Keratinocyte (primary cell): Measurements from ENCODE around the gene ZNF451. TPM values are rescaled to one million over a fixed set of nuclear protein-coding genes. Genes with fewer than 3 reads are reported as not detected.

Experiments
- DNase-seq: peaks from one replicate; pipeline ENCODE4 v3.0.0-alpha.2; 2011; ENCODE audit warnings: low read depth, missing footprints, low spot score
- FAIRE-seq: peaks from 2 replicates; lab custom pipeline; 2011; peaks lifted over from hg19 to GRCh38; lab: Jason Lieb, UNC
- H2AFZ ChIP-seq: 2 replicates; pipeline ENCODE4 v1.6.0; 2012; ENCODE audit warnings: low read length, control low read depth, inconsistent platforms; ENCODE audit not compliant: control insufficient read depth
- H3K27ac ChIP-seq: 2 replicates; pipeline ENCODE4 v1.5.1; 2011; ENCODE audit warnings: low read length; ENCODE audit not compliant: control insufficient read depth, insufficient read depth
- H3K27me3 ChIP-seq: 3 replicates; pipeline ENCODE4 v1.6.0; 2011; ENCODE audit warnings: low read length; ENCODE audit not compliant: control insufficient read depth, insufficient read depth; ENCODE audit errors: extremely low read depth
- H3K36me3 ChIP-seq, 2 experiments: 2 replicates in 1 of 2; 3 replicates in 1 of 2; pipeline ENCODE4 v1.5.1; 2011; ENCODE audit warnings: low read length in 2 of 2, mild to moderate bottlenecking in 1 of 2; ENCODE audit not compliant: control insufficient read depth in 2 of 2, insufficient read depth in 2 of 2; ENCODE audit errors: extremely low read depth in 1 of 2
- H3K4me1 ChIP-seq: 3 replicates; pipeline ENCODE4 v1.5.1; 2011; ENCODE audit warnings: low read length; ENCODE audit not compliant: control insufficient read depth, insufficient read depth; ENCODE audit errors: extremely low read depth
- H3K4me2 ChIP-seq: 3 replicates; pipeline ENCODE4 v1.6.0; 2011; ENCODE audit warnings: low read depth, low read length; ENCODE audit not compliant: control insufficient read depth, insufficient read depth; ENCODE audit errors: extremely low read depth
- H3K4me3 ChIP-seq, 3 experiments: fragments of 200-600 bp in 1 of 3; sonication (generic) in 1 of 3; 2 replicates in 2 of 3; 3 replicates in 1 of 3; pipeline ENCODE4 v1.5.1; 2011 to 2016; ENCODE audit warnings: low read length in 3 of 3, mild to moderate bottlenecking in 3 of 3, control low read depth in 2 of 3, inconsistent platforms in 1 of 3, low read depth in 1 of 3, mixed read lengths in 1 of 3, mixed run types in 1 of 3, moderate library complexity in 1 of 3; ENCODE audit not compliant: control insufficient read depth in 2 of 3, insufficient read depth in 2 of 3; ENCODE audit errors: extremely low read depth in 1 of 3
- H3K79me2 ChIP-seq: 2 replicates; pipeline ENCODE4 v1.6.0; 2012; ENCODE audit warnings: low read length; ENCODE audit not compliant: control insufficient read depth, insufficient read depth
- H3K9ac ChIP-seq: 3 replicates; pipeline ENCODE4 v1.6.0; 2011; ENCODE audit warnings: low read length; ENCODE audit not compliant: control insufficient read depth, insufficient read depth; ENCODE audit errors: extremely low read depth
- H3K9me1 ChIP-seq: 3 replicates; pipeline ENCODE4 v1.6.0; 2011; ENCODE audit warnings: low read length; ENCODE audit not compliant: control insufficient read depth, insufficient read depth; ENCODE audit errors: extremely low read depth
- H3K9me3 ChIP-seq: 2 replicates; pipeline ENCODE4 v1.5.1; 2012; ENCODE audit warnings: low read depth, low read length; ENCODE audit not compliant: control insufficient read depth
- H4K20me1 ChIP-seq: 3 replicates; pipeline ENCODE4 v1.6.0; 2011; ENCODE audit warnings: low read length; ENCODE audit not compliant: control insufficient read depth, insufficient read depth; ENCODE audit errors: extremely low read depth
- EZH2 ChIP-seq: IDR thresholded peaks from one replicate; pipeline ENCODE4 v1.6.1; 2012; ENCODE audit warnings: inconsistent platforms, mild to moderate bottlenecking, low read length, moderate library complexity
- dilution Hi-C: fragments of 300-500 bp; cut with MboI; formaldehyde crosslinking; loops from one replicate; pipeline ENCODE4 v1.7.0; 2020; ENCODE audit warnings: low sequenced_read_pairs; ENCODE audit not compliant: extremely low pct_ligation_motif_present
- polyA plus RNA-seq, 5 experiments: library from polyadenylated mRNA; depleted of rRNA in 3 of 5; stranded (reverse) in 3 of 5; stranded (forward) in 1 of 5; unstranded in 1 of 5; fragments of >200 nt; gene quantifications; 1 replicate in 1 of 5; 2 replicates in 3 of 5; 3 replicates in 1 of 5; pipeline versions ENCODE4 v1.2.1 to v1.2.3, GENCODE V29; 2011 to 2012; ENCODE audit warnings: missing spikeins in 2 of 5, low read depth in 1 of 5, low replicate concordance in 1 of 5
- TF ChIP-seq, protein P1 (sequence below), 3 experiments: IDR thresholded peaks in 1 of 3; conservative IDR thresholded peaks in 1 of 3; optimal IDR thresholded peaks in 1 of 3; 2 replicates in 2 of 3; 3 replicates in 1 of 3; pipeline versions ENCODE3 to v1.5.1; 2011; ENCODE audit warnings: low read length in 3 of 3, mild to moderate bottlenecking in 3 of 3, moderate library complexity in 2 of 3, control low read depth in 1 of 3, inconsistent platforms in 1 of 3; ENCODE audit not compliant: insufficient read depth in 2 of 3; ENCODE audit errors: extremely low read depth in 1 of 3

Gene ZNF451
- polyA plus RNA-seq, 1 donor (not counting 4 experiments of a cell fraction or from before 2014, with no cell fraction given): 32.1 TPM

DNA sequence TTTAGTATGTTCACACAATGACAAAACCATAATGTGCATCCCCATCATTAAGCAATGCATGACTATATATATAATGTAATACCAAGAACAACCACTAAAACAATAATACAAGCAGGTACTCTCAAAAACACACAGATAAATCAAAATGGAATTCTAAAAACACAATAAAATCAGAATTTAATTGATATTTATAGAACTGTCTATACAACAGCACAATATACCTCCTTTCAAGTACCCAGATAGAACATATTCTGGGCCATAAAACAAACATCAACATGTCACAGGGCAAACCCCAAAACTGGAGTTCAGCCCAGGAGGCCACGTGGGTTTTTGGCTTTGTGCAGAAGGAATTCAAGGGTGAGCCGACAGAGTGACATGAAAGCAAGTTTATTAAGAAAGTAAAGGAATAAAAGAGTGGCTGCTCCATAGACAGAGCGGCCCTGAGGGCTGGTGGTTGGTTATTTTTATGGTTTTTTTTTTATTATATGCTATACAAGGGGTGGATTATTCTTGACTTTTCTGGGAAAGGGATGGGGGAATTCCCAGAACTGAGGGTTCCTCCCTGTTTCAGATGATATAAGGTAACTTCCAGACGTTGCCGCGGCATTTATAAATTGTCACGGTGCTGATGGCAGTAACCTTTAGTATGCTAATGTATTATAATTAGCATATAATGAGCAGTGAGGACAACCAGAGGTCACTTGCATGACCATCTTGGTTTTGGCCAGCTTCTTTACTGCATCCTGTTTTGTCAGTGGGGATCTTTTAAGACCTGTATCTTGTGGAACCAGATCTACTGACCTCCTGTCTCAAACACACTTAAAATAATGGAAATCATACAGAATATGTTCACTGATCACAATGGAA lies 126.5 kb downstream of the ZNF451 start:
- FAIRE-seq (no peak), DNase-seq (no peak)
- Histone ChIP-seq H2AFZ (peak overlapping the region; percentile 42), H3K79me2 (peaks cover 82% of the 10 kb centered on the region), H3K27me3 (no peaks in the 10 kb centered on the region), H3K9me3 (no peaks in the 10 kb centered on the region), H3K4me2 (peak overlapping the region; percentile 57), H3K4me3 (peak overlapping the region in 2 of 3 experiments; percentile 1 to 38), H3K27ac (peak overlapping the region; percentile 3), H3K9ac (no peak overlapping the region), H4K20me1 (no peaks in the 10 kb centered on the region), H3K36me3 (no peaks in the 10 kb centered on the region), H3K9me1 (no peaks in the 10 kb centered on the region), H3K4me1 (peaks cover 20% of the 10 kb centered on the region)
- no peak for TF ChIP-seq EZH2
- TF ChIP-seq, protein P1, sequence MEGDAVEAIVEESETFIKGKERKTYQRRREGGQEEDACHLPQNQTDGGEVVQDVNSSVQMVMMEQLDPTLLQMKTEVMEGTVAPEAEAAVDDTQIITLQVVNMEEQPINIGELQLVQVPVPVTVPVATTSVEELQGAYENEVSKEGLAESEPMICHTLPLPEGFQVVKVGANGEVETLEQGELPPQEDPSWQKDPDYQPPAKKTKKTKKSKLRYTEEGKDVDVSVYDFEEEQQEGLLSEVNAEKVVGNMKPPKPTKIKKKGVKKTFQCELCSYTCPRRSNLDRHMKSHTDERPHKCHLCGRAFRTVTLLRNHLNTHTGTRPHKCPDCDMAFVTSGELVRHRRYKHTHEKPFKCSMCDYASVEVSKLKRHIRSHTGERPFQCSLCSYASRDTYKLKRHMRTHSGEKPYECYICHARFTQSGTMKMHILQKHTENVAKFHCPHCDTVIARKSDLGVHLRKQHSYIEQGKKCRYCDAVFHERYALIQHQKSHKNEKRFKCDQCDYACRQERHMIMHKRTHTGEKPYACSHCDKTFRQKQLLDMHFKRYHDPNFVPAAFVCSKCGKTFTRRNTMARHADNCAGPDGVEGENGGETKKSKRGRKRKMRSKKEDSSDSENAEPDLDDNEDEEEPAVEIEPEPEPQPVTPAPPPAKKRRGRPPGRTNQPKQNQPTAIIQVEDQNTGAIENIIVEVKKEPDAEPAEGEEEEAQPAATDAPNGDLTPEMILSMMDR (optimal IDR thresholded peaks at IDR 0.05 in 1 of 3, IDR thresholded peaks at IDR 0.05 in 1 of 3, conservative IDR thresholded peaks at IDR 0.05 in 1 of 3; ENCODE audit: extremely low read depth in 1 of 3, insufficient read depth in 2 of 3, low read length in 3 of 3): no peak
- dilution Hi-C loops: no loop called here

DNA sequence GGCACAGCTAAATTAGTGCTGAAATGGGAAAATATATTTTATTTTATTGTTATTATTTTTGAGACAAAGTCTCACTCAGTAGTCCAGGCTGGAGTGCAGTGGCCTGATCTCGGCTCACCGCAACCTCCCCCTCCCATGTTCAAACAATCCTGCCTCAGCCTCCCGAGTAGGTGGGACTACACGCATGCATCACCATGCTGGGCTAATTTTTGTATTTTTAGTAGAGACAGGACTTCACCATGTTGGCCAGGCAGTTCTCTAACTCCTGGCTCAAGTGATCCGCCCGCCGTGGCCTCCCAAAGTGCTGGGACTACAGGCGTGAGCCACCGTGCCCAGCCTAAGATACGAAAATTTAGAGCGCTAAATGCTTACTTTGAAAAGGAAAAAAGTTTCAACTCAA lies 127.3 kb downstream of the ZNF451 start:
- Histone ChIP-seq H3K9ac (no peak overlapping the region), H3K27ac (no peak overlapping the region), H3K4me2 (peak overlapping the region; percentile 57), H3K4me1 (peaks cover 20% of the 10 kb centered on the region), H3K9me3 (no peaks in the 10 kb centered on the region), H3K9me1 (no peaks in the 10 kb centered on the region), H3K4me3 (no peak overlapping the region), H4K20me1 (no peaks in the 10 kb centered on the region), H3K79me2 (peaks cover 80% of the 10 kb centered on the region), H3K27me3 (no peaks in the 10 kb centered on the region), H3K36me3 (no peaks in the 10 kb centered on the region), H2AFZ (no peak overlapping the region)
- DNase-seq: no peak
- dilution Hi-C loops: no loop called here
- TF ChIP-seq EZH2: no peak
- TF ChIP-seq, protein P1 (optimal IDR thresholded peaks at IDR 0.05 in 1 of 3, IDR thresholded peaks at IDR 0.05 in 1 of 3, conservative IDR thresholded peaks at IDR 0.05 in 1 of 3; ENCODE audit: extremely low read depth in 1 of 3, insufficient read depth in 2 of 3, low read length in 3 of 3): no peak
- no peak for FAIRE-seq

Other genes starting within 250 kb of the ZNF451 start
- 0.77 to 1.0 TPM (median 0.77 TPM) in 3 replicates for gene BEND6, start 135.1 kb upstream of the ZNF451 start, polyA plus RNA-seq
- 3.0 to 8.2 TPM (median 3.7 TPM) in 3 replicates for gene KIAA1586, start 43.5 kb upstream of the ZNF451 start, polyA plus RNA-seq
- gene BAG2, start 82.1 kb downstream of the ZNF451 start, polyA plus RNA-seq: 0.89 to 1.6 TPM (median 1.1 TPM) in 3 replicates
- 7.3 to 14.6 TPM (median 10.0 TPM) in 3 replicates for gene RAB23, start 132.1 kb downstream of the ZNF451 start, polyA plus RNA-seq
- gene PRIM2, start 227.4 kb downstream of the ZNF451 start, polyA plus RNA-seq: 6.0 to 12.8 TPM (median 10.0 TPM) in 3 replicates